ENCODE measurements around the gene CRIP2. TPM values are rescaled to one million over a fixed set of nuclear protein-coding genes. Genes with fewer than 3 reads are reported as not detected.

The CRIP2 gene
- total RNA-seq, 1 experiment from 2014 or later, result 152 TPM

DNA sequence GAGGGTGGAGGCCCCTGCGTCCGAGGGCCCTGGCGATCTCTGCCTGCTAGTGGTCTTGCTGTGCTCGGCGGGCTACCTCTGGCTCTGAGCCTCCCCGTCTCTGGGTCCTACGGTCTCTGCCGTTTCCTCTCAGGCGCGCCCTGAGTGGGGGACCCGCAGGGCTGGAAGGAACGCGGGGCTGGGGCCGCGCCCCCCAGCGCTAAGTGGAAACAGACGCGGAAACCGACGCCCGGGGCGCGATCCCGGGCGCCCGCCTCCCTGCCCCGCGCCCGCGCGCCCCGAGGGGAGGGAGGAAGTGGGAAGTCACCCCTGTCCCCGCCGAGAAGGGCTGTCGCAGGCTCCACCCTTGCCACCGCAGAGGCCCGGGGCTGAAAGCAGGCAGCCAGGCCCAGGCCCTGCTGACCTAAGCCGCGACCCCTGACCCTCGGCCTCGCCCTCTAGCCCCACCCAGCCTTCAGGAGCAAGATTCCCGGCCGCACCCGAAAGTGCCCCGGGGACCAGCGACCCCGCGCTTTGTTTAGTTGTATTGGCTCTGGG is 12.9 kb downstream of the CRIP2 start:
- DNase-seq (ENCODE audit: low read depth), result no peak

DNA sequence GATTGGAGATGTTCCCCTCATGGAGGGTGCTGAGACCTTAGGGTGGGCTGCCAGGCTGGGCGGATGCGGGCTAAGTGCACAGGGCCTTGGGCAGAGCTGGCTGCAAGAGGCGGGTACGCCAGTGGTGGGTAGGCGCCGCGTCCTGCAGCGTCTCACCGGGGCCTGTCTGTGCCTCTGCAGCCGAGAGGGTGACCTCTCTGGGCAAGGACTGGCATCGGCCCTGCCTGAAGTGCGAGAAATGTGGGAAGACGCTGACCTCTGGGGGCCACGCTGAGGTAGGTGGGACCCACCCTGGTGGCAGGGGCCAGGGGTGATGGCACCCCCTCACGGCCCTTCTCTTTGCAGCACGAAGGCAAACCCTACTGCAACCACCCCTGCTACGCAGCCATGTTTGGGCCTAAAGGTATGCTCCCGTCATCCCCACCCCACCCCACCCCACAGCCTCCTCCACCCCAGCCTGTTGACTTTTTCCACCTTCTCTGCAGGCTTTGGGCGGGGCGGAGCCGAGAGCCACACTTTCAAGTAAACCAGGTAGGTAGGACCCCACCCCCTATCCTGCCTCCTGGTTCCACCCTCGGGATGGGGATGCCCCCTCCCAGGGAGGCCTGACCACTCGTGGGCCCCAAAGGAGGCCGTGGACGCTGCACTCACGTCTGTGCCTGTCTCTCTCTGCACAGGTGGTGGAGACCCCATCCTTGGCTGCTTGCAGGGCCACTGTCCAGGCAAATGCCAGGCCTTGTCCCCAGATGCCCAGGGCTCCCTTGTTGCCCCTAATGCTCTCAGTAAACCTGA is 13.6 kb downstream of the CRIP2 start:
- no peak for DNase-seq (ENCODE audit: low read depth)

GRCh38 chr14:105488781-105489541 is 14.3 kb downstream of the CRIP2 start:
- no peak for DNase-seq (ENCODE audit: low read depth)

GRCh38 chr14:105489542-105490266 is 15.1 kb downstream of the CRIP2 start:
- DNase-seq (ENCODE audit: low read depth), result peak; percentile 73

DNA sequence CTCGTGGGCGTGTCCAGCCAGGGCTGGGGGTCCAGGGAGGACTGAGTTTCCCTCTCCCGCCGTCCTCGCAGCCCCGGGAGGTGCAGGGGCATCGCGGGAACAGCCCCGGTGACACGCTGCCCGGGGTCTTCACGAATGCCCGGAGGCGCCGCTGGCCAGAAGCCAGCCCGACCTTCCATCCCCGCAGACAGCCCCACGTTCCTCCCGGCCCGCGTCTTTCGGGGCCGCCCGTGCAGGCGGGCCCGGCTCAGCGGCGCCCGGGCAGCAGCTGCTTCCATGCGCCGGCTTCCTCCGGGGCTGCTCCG is 15.6 kb downstream of the CRIP2 start:
- DNase-seq (ENCODE audit: low read depth), result no peak

GRCh38 chr14:105490572-105491365 is 16.1 kb downstream of the CRIP2 start, which contains the start of gene TEDC1:
TEDC1 (plus strand) TSS chr14:105491246; CDS start chr14:105491376, 130 bp downstream.
- peak; percentile 100 for DNase-seq (ENCODE audit: low read depth)

- peak; percentile 64 for DNase-seq (ENCODE audit: low read depth)
Observed at GRCh38 chr14:105491366-105491973, 16.8 kb downstream of the CRIP2 start.

GRCh38 chr14:105492031-105492970 is 17.7 kb downstream of the CRIP2 start:
- no peak for DNase-seq (ENCODE audit: low read depth)

DNA sequence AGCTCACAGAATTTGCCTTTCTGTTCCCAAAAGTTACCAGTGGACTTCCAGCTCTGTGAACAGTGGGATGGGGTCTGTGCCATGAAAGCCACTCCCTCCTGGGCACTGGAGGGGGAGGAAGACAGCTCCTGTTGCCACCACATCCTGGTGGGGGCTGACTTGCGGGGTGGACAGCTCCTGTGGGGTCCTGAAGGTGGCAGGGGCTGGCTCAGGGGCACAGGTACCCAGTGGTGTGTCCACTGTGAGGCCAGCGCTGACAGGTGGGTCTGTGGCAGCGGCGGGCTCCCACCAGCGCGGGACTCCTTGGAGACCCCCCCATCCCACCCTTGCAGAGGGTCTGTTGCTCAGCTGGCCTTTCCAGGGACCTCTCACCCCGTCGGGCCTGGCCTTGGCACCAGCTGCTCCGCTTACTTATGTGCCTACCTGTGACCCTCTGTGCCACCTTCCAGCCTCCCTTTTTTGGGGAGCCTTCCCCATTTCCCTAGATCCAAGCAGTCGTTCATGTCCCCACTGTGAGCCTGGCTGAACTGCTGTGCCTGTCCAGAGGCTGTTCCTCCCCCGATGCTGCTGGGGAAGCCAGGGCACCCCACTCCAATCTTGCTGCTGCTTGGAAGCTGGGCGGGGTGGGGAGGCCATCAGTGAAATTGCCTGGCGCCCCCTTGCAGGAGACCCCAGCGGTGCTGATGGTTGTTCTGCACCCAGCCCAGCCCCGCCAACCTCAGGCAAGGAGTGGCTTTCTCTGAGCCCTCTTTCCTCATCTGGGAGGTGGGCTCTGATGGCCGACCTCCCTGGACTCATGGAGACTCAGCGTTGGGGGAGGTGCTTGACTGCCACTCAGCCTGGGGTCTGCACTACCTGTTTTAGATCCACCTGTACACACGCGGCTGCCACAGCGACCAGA is 18.6 kb downstream of the CRIP2 start:
- DNase-seq (ENCODE audit: low read depth), result no peak

DNA sequence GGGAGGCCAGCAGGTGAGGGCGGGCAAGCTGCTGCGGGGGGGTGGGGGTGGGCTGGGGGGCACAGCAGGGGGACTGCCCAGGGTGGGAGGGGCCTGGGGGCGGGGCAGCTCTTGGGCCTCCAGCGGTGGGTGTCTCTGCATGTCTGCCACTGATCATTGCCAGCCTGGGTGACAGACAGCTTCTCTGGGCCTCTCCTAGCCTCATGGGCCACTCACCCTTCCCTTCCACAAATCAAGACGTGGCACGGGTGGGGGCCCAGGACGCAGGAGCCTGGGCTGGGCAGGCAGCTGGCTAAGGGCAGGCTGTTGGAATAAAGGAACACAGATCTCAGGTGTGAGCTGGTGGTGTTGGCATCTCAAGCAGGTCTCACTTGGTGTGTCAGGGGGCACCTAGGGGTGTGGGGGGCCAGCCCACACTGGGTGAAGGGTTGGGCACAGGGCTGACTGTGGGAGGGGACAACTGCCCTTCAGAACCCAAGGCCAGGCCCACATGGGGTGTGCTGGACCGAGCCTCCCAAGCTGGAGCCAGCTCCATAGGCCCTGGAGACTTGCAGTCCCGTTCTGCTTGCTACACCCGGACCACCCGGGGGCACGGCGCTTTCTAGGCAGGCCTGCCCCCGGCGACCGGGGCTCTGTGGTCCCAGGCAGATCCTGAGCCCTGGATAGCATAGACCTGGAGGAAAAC is 19.4 kb downstream of the CRIP2 start:
- no peak for DNase-seq (ENCODE audit: low read depth)

DNA sequence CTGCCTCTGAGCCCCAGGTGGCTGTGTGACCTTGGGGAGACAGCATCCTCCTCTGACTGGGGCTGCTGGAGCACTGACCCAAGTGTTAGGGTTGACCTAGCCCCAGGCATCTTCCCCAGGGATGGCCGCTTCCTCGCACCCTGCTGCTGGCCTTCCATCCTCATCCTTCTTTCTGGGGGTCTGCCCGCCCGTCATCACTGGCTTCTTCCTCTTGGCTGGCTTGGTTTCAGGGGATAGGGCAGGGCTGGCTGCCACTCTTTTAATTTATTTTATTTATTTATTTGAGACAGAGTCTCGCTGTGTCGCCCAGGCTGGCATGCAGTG is 19.9 kb downstream of the CRIP2 start:
- DNase-seq (ENCODE audit: low read depth), result no peak

DNA sequence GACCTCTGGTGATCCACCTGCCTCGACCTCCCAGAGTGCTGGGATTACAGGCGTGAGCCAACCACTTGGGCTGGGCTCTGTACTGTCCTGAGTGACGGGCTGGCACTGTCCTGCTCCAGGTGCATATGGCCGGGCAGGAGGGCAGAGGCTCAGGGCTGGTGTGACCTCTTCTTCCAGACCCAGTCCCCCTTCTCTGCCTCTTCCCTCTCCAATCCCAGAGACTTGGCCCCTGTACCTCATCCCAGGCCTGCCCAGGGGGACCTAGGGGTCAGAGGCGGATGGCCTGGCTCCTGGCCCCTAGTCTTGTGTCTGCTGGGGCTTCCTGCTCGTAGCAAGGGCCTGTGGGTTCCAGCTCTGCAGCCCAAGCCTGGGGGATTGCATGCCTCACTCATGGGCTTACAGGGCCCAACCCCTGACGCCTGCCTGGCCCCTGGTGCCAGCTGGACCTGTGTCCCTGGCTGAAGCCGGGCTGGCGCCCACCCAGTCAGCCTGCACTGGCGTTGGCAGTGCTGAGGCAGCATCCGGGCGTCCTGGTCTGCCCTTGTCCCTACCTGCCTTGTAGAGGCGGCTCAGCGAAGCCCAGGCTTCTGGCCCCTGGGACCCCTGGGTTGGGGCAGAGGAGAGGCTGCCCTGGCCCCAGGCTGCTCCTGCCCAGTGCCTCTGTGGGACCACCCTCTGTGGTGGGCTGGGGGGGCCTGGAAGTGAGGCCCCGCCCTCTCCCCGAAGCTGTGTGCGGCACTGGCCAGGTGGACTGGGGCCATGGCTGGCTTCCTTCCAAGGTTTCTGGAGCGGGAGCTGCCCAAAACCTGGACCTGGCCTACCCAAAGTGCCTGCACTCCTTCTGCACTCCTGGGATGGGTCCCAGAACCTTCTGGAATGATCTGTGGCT is 20.7 kb downstream of the CRIP2 start:
- DNase-seq (ENCODE audit: low read depth), result no peak

DNA sequence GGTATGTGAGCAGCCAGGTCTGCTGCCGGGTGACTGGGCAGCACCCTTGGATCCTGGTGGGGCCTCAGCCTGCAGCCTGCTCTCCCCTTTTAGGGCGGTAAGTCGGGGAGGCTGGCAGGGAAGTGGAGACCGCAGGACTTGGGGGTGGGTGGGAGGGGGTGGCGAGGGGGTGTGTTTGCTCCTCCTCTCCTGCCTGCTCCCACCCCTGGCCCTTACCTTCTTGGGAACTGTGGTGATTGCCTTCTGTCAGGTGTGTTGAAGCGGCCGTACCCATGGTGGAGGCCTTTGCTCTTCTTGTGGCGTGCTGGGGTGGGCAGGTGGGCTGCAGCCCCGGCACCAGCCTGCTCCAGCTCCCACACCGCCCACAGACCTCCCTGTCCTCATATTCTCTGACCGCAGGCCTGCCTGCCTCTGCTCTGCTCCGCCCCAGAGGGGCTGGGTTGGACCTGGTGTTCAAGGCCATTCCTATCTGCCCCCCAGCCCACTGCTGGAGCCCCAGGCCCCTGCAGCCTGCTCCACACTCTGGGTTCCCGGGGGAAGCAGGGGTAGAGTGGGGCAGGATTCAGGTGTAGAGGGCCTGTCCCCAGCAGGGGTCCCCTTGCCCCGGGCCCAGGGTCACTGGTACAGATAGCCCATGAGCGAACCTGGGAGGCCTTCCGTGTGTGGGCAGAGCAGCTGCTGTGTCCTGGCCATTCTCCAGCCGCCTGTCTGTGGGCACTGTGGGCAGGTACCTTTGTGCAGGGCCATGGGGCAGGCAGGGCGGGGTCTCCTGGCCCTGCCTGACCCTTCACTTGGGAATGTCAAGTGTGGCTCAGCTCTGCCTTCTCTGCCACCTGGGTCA is 21.6 kb downstream of the CRIP2 start:
- DNase-seq (ENCODE audit: low read depth), result no peak

DNA sequence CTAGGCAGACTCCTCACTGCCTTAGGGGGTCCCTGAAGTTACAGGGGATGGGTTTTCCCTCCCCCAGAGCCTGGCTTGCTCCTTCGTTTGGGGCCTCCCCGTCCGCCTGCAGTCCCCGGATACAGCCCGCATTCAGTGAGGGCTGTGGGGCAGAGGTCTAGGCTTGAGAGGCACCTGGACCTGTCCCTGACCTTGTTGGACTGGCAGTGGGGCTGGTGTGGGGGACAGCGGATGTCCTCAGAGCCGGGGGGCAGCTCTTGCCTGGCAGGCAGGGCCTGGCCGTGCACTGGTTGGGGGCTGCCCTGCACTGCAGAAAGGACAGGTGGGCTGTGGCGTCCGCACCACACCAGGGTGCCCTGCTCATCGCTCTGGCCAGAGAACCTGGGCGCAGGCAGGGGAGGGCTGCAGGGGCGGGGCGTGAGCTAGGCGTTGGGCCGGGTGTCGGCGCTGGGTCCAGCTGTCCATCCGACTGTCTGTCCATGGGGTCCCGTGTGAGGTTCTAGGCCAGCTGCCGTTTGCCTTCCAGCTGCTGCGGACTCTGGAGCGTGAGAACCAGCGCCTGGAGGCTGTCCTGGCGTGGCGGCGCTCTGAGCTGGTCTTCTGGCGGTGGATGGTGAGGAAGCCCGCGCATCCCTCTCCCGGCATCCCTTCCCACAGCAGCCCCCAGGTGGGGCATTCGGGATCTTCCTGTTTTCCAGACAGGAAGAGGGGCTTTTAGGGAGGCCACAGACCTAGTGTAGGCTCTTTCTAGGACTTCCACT is 22.4 kb downstream of the CRIP2 start:
- no peak for DNase-seq (ENCODE audit: low read depth)

DNA sequence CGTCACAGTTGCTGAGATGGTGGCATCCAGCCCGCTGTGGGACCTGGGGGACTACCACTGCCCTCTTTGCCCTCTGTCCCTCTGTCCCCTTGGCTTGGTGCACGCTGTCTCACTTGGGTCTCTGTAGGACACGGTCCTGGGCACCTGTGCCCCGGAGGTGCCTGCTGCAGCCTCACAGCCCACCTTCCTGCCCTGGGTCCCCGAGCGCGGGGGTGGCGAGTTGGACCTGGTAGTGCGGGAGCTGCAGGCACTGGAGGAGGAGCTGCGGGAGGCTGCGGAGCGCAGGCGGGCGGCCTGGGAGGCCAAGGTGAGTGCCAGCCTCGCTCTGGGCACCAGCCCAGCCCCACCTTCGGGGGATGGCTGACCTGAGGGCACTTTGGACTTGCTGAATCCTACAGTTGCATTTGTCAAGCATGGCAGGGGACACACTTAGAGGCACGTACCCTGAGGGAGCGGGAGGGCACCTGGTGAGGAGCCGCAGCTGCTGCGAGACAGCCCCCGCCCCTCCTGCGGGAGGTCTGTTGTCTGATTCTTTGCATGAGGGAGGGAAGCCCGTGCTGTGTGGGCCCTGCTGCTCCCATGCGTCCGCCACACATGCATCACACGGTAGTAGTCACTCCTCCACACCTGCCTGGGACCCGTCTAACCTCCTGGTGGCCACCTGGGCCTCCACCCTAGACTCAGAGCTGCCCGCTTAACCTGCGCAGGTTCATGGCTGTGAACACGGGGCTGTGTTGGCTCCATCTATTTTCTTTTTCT is 23.2 kb downstream of the CRIP2 start:
- no peak for DNase-seq (ENCODE audit: low read depth)
